Stimulated activated CD4-positive, alpha-beta T cell treated with anti-CD3 and anti-CD28 coated beads, Interleukin-2, amount 100 ng/mL, for 48 hours (primary cell): ENCODE data around the gene B4GALT5.
"Not testable (repeated sequence)": the region's sequence is repeated elsewhere in the genome, so short reads cannot be mapped to it uniquely, and the experiment has no call there.

ENCODE experiments used
- DNase-seq, 2 donors: peaks; one replicate each; pipeline ENCODE4 v3.0.0-alpha.2; 2020

B4GALT5 gene

GRCh38 chr20:49656304-49656703, 57.4 kb downstream of the B4GALT5 start:
- DNase-seq = no peak

- DNase-seq = no peak
These were observed 59.7 kb downstream of the B4GALT5 start for GRCh38 chr20:49653925-49654434.

- DNase-seq = no peak
These were observed 64.0 kb downstream of the B4GALT5 start for GRCh38 chr20:49649672-49650071.

- DNase-seq = no peak
These were observed 66.1 kb downstream of the B4GALT5 start for GRCh38 chr20:49647550-49647949.

- no peak for DNase-seq
These were observed 67.2 kb downstream of the B4GALT5 start for GRCh38 chr20:49646528-49646927.

- DNase-seq = no peak
These were observed 67.6 kb downstream of the B4GALT5 start for GRCh38 chr20:49646126-49646525.

GRCh38 chr20:49644980-49645565, 68.6 kb downstream of the B4GALT5 start:
- DNase-seq = no peak

DNA sequence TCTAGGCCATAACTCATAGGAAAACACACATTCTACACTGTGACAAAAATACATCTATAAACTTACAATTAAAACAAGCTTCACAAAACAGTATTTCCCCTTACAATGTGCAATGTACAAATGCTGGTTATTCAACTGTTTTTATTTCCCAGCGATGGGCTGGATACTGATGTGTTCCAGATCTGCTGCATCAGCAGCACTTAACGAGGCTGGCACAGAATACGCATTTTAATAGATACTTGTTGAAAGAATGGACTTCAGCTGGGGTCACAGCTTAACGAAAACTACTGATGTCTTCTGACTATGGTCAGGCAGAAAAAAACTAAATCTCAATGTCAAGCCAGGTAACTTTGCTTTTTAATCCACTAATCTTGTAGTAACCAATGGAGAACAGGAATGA, 70.9 kb downstream of the B4GALT5 start:
- DNase-seq = no peak

DNA sequence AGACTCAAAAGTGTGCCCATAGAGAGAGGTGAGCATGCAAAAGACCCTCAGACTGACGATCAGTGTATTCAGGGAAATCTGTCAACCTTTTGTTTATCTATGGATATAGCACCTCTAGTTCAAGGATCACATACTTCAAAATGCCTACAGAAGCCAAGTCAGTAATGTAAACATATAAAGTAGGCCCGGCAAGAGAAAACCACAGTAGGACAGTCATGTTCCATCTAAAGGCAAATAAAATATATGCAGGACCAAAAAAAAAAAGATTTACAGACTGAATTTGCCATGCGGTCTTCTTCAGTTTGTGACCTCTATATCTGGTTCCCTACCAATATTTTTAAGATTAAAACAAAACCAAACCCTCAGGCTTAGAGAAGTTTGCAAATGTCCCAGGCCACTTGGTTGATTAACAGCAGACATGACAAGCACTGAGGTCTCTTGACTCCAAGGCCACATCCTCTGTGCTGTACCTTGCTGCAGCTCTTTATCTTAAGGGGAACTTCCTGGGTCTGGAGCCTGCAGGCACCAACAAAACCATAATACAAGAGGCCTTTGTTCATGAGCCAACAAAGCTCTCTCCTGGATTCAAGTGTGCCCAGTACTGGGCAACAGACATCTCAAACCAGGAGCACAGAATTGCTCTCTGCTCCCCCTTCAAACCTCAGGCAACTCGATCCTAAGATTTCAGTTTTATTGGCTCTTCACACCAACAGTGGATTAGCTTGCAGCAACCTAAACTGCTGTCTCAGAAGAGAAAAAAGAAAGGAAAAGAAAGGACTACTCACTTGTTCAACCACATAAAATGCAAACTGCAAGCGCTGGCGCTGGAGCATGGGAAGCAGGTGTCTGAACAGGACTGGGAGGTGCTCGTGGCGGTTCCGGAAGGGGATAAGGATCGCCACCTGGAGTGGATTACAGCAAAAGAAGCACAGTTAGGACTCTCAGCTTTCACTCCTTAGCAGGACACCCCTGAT, 71.7 kb downstream of the B4GALT5 start:
- no peak for DNase-seq

GRCh38 chr20:49637046-49637637, 76.5 kb downstream of the B4GALT5 start:
- no peak for DNase-seq

DNA sequence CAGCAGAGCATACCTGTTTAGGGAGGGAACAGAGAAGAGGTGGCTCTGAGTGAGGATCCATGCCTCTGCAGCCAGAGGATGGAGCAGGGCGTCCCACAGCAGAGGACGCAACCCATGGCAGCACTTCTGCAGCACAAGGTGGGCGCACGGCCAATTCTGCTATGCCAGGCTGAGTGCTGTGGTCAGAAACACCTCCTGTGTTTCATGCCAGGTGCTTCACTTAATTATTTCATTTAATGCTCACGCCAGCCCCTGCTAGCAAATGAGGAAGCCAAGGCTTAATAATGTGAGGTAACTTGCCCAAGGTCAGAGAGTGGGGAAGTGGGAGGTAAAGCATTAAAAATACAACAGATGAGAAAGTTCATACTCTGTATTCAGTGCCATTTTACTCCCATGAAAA, 77.2 kb downstream of the B4GALT5 start:
- DNase-seq = no peak

DNA sequence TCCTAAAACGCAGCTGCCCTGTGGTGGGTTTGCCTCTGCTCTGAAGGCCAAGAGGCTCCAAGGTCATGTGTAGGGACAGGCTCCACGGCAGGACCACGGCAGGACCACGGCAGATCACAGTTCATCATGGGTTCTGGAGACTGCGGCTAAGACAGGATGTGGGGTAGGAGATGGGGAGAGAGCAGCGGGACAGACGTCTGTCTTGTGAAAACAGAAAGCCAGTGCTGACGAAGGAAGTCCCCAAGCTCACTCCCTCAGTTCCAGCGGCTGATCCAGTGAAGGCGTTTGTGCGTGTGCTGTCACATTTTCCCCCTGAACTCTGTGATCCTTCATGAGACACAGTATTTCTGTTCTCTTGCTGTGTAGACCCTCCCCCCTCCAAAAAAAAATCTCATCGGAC, 77.8 kb downstream of the B4GALT5 start:
- no peak for DNase-seq

DNA sequence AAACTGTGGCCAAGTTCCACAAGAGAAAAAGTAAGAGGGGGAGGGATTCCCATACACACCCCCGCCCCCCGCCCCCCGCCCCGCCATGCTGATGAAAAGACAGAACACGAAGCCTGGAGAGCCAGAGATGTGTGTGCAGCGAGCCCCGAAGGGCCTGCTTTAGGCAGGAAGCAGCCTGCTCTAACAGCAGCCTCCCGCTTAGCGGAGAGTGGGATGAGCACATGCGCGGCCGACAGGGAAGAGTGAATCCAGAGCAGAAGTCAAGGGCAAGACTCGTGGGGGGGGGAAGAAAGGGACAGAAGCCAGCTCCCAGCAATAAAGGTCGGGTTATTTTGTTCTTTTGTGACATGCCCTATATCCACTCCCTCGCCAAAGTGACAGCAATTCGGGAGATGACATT, 78.5 kb downstream of the B4GALT5 start:
- no peak for DNase-seq

DNA sequence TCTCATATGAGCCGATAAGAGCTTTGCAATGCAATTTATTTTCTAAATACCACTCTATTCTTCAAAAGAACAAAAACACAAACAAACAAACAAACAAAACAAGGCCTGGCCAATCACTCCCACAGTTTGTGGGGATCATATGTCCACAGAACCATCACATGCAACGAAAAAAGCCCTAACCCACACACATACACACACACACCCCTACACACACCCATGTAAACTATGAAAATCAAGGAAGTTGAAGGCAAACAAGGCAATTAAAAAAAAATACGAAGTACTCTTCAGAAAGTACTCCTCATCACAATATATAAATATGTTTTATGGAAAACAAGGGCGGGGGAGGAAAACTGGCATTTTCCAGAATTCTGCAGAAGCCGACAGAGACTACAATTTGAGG, 79.6 kb downstream of the B4GALT5 start:
- no peak for DNase-seq

DNA sequence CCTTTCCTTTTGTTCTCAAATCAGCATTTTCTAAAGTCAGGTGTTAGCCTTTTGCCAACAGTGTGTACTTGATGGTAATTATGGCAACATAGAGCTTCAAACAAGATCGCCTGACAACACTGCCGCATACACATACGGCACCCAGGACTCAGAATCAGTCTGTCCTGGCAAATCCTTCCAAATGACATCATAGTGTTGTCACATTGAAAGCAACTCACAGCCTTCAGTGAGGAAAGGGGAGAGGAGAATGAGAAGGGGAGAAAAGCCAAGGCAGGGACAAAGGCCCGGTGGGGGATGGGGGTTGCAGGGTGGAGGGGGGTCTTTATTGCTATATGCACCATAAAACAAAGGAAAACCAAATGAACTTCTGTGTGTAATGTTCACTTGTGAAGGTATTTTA, 80.0 kb downstream of the B4GALT5 start:
- no peak for DNase-seq

DNA sequence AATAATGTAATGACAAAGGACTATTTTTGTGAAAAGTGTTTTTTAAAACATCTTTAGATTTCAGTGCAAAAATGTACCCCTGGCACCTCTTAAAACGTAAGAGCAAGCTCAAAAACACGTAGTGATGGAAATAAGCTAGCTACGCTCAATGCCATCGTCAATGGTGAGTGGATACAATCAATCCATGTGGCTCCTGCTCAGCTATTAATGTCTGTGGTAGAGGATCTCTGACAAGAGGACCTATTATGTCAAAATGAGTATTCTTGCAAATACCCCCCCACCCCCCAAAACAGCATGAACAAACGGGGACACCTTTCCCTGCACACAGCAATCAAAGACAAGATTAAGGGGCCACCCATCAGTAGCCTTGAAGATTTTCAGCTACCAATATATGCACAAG, 80.7 kb downstream of the B4GALT5 start:
- no peak for DNase-seq

DNA sequence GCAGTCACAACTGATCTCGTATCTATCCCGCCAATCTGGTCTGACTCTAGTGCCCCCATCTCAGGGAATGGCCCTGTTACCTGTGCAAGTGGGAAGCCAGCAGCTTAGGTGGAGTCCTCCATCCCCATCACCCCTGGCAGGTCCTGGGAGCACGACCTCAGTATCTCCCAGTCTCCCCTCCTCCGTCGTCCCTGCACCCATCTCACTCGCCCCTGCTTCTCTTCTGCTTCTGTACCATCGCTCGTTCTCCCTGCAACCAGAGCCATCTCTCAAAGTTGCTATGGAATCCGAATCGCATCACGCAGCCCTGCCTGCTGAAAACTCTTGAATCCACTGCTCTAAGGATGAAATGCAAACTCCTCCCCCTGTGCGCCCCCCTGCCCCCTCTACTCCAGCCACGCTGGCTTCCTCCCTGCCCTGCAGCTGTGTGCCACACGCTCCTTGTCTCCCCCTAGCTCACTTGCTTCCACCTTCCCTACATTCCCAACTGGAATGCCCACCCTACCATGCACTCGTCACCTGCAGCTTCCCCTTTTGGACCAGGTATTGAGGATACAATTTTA, 81.7 kb downstream of the B4GALT5 start:
- no peak for DNase-seq

GRCh38 chr20:49631061-49631716, 82.5 kb downstream of the B4GALT5 start:
- DNase-seq = no peak

DNA sequence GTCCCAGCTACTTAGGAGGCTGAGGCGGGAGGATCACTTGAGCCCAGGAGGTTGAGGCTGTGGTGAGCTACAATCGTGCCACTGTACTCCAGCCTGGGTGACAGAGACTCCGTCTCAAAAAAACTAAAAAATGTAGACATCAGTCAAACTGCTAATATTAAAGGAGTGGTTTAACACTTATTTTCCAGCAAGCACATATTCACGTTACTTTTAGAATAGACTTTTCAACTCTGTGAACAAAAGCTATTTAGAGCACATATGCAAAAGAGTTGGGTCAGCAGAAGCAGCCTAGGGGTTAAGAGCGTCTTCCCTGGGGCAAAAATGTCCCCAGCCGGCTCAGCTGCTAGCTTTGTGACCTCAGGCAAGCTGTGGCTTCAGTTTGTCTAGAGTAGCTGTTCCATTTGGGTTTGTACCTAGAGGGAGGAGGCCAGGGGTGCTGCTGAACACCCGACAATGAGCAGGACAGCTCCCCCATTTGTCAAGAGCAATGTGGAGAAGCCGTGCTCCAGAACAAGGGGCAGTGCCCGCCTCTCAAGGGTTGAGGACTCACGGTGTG, 83.2 kb downstream of the B4GALT5 start:
- no peak for DNase-seq

GRCh38 chr20:49629606-49630005, 84.1 kb downstream of the B4GALT5 start:
- DNase-seq = no peak

- DNase-seq = not testable (repeated sequence)
These were observed 85.4 kb downstream of the B4GALT5 start for GRCh38 chr20:49628280-49628679.

GRCh38 chr20:49627329-49627761, 86.3 kb downstream of the B4GALT5 start:
- no peak for DNase-seq
